GM23248 (cell line): ENCODE results near the gene SLC8A1. TPM values are rescaled to one million over a fixed set of nuclear protein-coding genes. Genes with fewer than 3 reads are reported as not detected.

Experiments used
- DNase-seq: peaks from one replicate; pipeline ENCODE4 v3.0.0-alpha.2; 2015
- H2AFZ ChIP-seq: fragments of 200-600 bp; sonication (generic); 2 replicates; pipeline ENCODE4 v1.6.1; 2016; ENCODE audit warnings: antibody characterized with exemption
- H3F3A ChIP-seq: fragments of 200-600 bp; sonication (generic); 2 replicates; pipeline ENCODE4 v1.6.1; 2016; ENCODE audit warnings: mild to moderate bottlenecking, antibody characterized with exemption, mixed run types; ENCODE audit not compliant: insufficient read depth
- H3K27ac ChIP-seq: fragments of 200-600 bp; sonication (generic); 2 replicates; pipeline ENCODE4 v1.5.1; 2016; ENCODE audit warnings: mild to moderate bottlenecking
- H3K27me3 ChIP-seq: fragments of 200-600 bp; sonication (generic); replicated peaks from 2 replicates; pipeline ENCODE4 v1.6.1; 2016; ENCODE audit warnings: mild to moderate bottlenecking; ENCODE audit not compliant: insufficient read depth
- H3K36me3 ChIP-seq: fragments of 200-600 bp; sonication (generic); 2 replicates; pipeline ENCODE4 v1.6.1; 2016; ENCODE audit warnings: low read depth, mild to moderate bottlenecking
- H3K4me1 ChIP-seq: fragments of 200-600 bp; sonication (generic); 2 replicates; pipeline ENCODE4 v1.6.1; 2016; ENCODE audit warnings: mild to moderate bottlenecking; ENCODE audit not compliant: insufficient read depth
- H3K4me2 ChIP-seq: fragments of 200-600 bp; sonication (generic); one replicate; pipeline ENCODE4 v1.6.1; 2016; ENCODE audit warnings: mild to moderate bottlenecking; ENCODE audit not compliant: unreplicated experiment
- H3K4me3 ChIP-seq: fragments of 200-600 bp; sonication (generic); 2 replicates; pipeline ENCODE4 v1.5.1; 2016; ENCODE audit warnings: mild to moderate bottlenecking
- H3K79me2 ChIP-seq: fragments of 200-600 bp; sonication (generic); 2 replicates; pipeline ENCODE4 v1.6.1; 2016; ENCODE audit warnings: mild to moderate bottlenecking; ENCODE audit not compliant: insufficient read depth
- H3K9ac ChIP-seq: fragments of 200-600 bp; sonication (generic); 2 replicates; pipeline ENCODE4 v1.6.1; 2016; ENCODE audit warnings: mild to moderate bottlenecking
- H3K9me2 ChIP-seq: fragments of 200-600 bp; sonication (generic); 2 replicates; pipeline ENCODE4 v1.6.1; 2016; ENCODE audit warnings: mixed run types, mild to moderate bottlenecking, moderate library complexity; ENCODE audit not compliant: insufficient read depth
- H3K9me3 ChIP-seq: fragments of 200-600 bp; sonication (generic); one replicate; pipeline ENCODE4 v1.6.1; 2017; ENCODE audit warnings: low read depth
- H4K20me1 ChIP-seq: fragments of 200-600 bp; sonication (generic); 2 replicates; pipeline ENCODE4 v1.6.0; 2016; ENCODE audit not compliant: insufficient read depth
- EZH2 ChIP-seq: fragments of 200-600 bp; sonication (generic); IDR thresholded peaks from 2 replicates; pipeline ENCODE4 v1.6.1; 2018; ENCODE audit warnings: antibody characterized with exemption, mild to moderate bottlenecking; ENCODE audit not compliant: insufficient read depth, poor library complexity, severe bottlenecking
- EZH2phosphoT487 ChIP-seq: fragments of 200-600 bp; sonication (generic); IDR thresholded peaks from 2 replicates; pipeline ENCODE4 v1.6.1; 2018; ENCODE audit warnings: antibody characterized with exemption, moderate library complexity, mild to moderate bottlenecking, low read depth; ENCODE audit not compliant: insufficient read depth
- WGBS, 2 experiments: methylation state at CpG; one replicate each; pipeline ENCODE4 v1.1.6; 2015 to 2017; ENCODE audit warnings: low lambda C conversion rate in 2 of 2, low coverage in 1 of 2; ENCODE audit errors: missing lambda C conversion rate in 2 of 2; 5-methylcytosine and 5-hydroxymethylcytosine counted together
- in situ Hi-C: fragments of 300-500 bp; cut with MboI; formaldehyde crosslinking; loops from 2 replicates; pipeline ENCODE4 v1.15.0; 2020
- polyA plus RNA-seq: library from polyadenylated mRNA; unstranded; fragments of >200 nt; fragmentation: Nextera tagmentation; extraction: Ambion mirVana; gene quantifications from 2 replicates; pipeline ENCODE4 v1.2.1, GENCODE V29; 2016
- total RNA-seq: library from RNA; depleted of rRNA; stranded (reverse); fragments of >200 nt; shearing (Covaris generic); gene quantifications from 2 replicates; pipeline ENCODE4 v1.2.3, GENCODE V29; 2014

Gene SLC8A1
- total and polyA plus RNA-seq, 2 experiments from 2014 or later: 13.8 to 83.4 TPM

GRCh38 chr2:40386177-40386576 is 65.7 kb downstream of the SLC8A1 start:
- Histone ChIP-seq H3K9me2 (peaks cover 4% of the 10 kb centered on the region; the same call in 1 of the 2 replicates), H4K20me1 (no peaks in the 10 kb centered on the region), H3F3A (no peaks in the 10 kb centered on the region), H3K36me3 (no peaks in the 10 kb centered on the region), H3K79me2 (peaks cover 22% of the 10 kb centered on the region), H3K9me3 (no peaks in the 10 kb centered on the region), H3K9ac (no peak overlapping the region), H2AFZ (no peak overlapping the region), H3K4me2 (no peak overlapping the region), H3K4me3 (no peak overlapping the region), H3K4me1 (peaks cover 13% of the 10 kb centered on the region), H3K27ac (no peak overlapping the region), H3K27me3 (no peaks in the 10 kb centered on the region)
- WGBS, 2 experiments: 50 to 51% methylated on average over 2 of the region's 2 CpGs
- in situ Hi-C loops: no loop called here
- no peak for DNase-seq
- TF ChIP-seq EZH2 (no peak), EZH2phosphoT487 (no peak)

- H2AFZ ChIP-seq: no peak overlapping the region
- in situ Hi-C loops: no loop called here
- peak; percentile 89 for TF ChIP-seq EZH2phosphoT487
- no peak for TF ChIP-seq EZH2
- H3K4me3 ChIP-seq: 0 out of 2 replicates have a peak overlapping the region, but pooled peaks have one; percentile 4
- H3F3A ChIP-seq: no peaks in the 10 kb centered on the region
- H3K4me1 ChIP-seq: peaks cover 13% of the 10 kb centered on the region
- H3K9me3 ChIP-seq: no peaks in the 10 kb centered on the region
- H3K9me2 ChIP-seq: peaks cover 4% of the 10 kb centered on the region; the same call in 1 of the 2 replicates
- H4K20me1 ChIP-seq: no peaks in the 10 kb centered on the region
- no peak overlapping the region for H3K9ac ChIP-seq
- peak overlapping the region; percentile 13 for H3K27ac ChIP-seq
- peaks cover 11% of the 10 kb centered on the region for H3K79me2 ChIP-seq
- peak; percentile 88 for DNase-seq
- 0% methylated on average over 2 of the region's 2 CpGs for WGBS, 2 experiments
- H3K4me2 ChIP-seq: peak overlapping the region; percentile 41
- H3K27me3 ChIP-seq: no peaks in the 10 kb centered on the region
- H3K36me3 ChIP-seq: 0 out of 2 replicates have a peak, but pooled peaks cover 4% of the 10 kb centered on the region
Measured at GRCh38 chr2:40384714-40385113, 67.2 kb downstream of the SLC8A1 start.

- Histone ChIP-seq H3K9me3 (no peaks in the 10 kb centered on the region), H3K4me1 (peaks cover 13% of the 10 kb centered on the region), H3K4me3 (0 out of 2 replicates have a peak overlapping the region, but pooled peaks have one; percentile 4), H2AFZ (no peak overlapping the region), H3F3A (no peaks in the 10 kb centered on the region), H3K27me3 (no peaks in the 10 kb centered on the region), H3K36me3 (0 out of 2 replicates have a peak, but pooled peaks cover 4% of the 10 kb centered on the region), H3K79me2 (peaks cover 9% of the 10 kb centered on the region), H4K20me1 (no peaks in the 10 kb centered on the region), H3K4me2 (peak overlapping the region; percentile 41), H3K9me2 (peaks cover 4% of the 10 kb centered on the region; the same call in 1 of the 2 replicates), H3K27ac (peak overlapping the region; percentile 13), H3K9ac (no peak overlapping the region)
- TF ChIP-seq EZH2 (no peak), EZH2phosphoT487 (no peak)
- 87 to 100% methylated on average over 1 of the region's 1 CpG for WGBS, 2 experiments
- peak; percentile 14 for DNase-seq
- in situ Hi-C loops: no loop called here
Measured at GRCh38 chr2:40384233-40384632, 67.7 kb downstream of the SLC8A1 start.

GRCh38 chr2:40380721-40381120 is 71.2 kb downstream of the SLC8A1 start:
- in situ Hi-C loops: no loop called here
- no peak overlapping the region for H3K27ac ChIP-seq
- 0 out of 2 replicates have a peak, but pooled peaks cover 4% of the 10 kb centered on the region for H3K36me3 ChIP-seq
- H4K20me1 ChIP-seq: no peaks in the 10 kb centered on the region
- H3K9me3 ChIP-seq: no peaks in the 10 kb centered on the region
- H3K9ac ChIP-seq: no peak overlapping the region
- H3K27me3 ChIP-seq: no peaks in the 10 kb centered on the region
- peaks cover 13% of the 10 kb centered on the region for H3K4me1 ChIP-seq
- no peak for DNase-seq
- H2AFZ ChIP-seq: no peak overlapping the region
- peaks cover 4% of the 10 kb centered on the region; the same call in 1 of the 2 replicates for H3K9me2 ChIP-seq
- WGBS, 2 experiments: 94 to 97% methylated on average over 2 of the region's 2 CpGs
- no peak for TF ChIP-seq EZH2phosphoT487
- no peak for TF ChIP-seq EZH2
- H3F3A ChIP-seq: no peaks in the 10 kb centered on the region
- no peak overlapping the region for H3K4me2 ChIP-seq
- H3K79me2 ChIP-seq: peaks cover 19% of the 10 kb centered on the region
- H3K4me3 ChIP-seq: no peak overlapping the region
